Activated CD8-positive, alpha-beta memory T cell treated with anti-CD3 and anti-CD28 coated beads, Interleukin-2, amount 50 U/mL, for 24 hours (primary cell): Measurements from ENCODE around the gene COL4A1.
"Not testable (repeated sequence)": the region's sequence is repeated elsewhere in the genome, so short reads cannot be mapped to it uniquely, and the experiment has no call there.

Experiments used
- DNase-seq: peaks from one replicate; pipeline ENCODE4 v3.0.0-alpha.2; 2020; ENCODE audit errors: extremely low read depth

Gene COL4A1

GRCh38 chr13:110115591-110115990 lies 191.4 kb downstream of the COL4A1 start:
- no peak for DNase-seq

- no peak for DNase-seq
These were observed 192.6 kb downstream of the COL4A1 start for GRCh38 chr13:110114316-110114715.

DNA sequence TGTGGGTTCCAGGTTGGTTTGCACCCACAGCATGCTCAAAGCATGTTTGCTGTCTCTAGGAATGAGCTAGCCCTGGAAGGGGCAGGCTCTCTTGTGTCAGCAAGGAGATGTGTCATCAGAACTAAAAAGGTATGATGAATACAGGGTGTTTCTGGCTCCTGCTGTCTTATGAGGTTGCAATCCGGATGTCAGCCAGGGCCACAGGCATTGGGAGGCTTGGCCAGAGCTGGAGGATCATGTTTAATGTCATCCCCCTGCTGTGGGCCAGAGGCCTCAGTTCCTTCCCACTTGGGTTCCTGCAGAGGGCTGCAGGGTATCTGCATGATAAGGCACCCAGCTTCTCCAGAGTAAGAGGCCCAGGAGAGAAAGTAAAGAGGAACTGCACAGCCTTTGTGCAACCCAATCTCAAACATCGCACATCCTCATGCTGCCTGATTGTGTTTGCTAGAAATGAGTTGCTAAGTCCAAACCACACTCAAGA lies 193.6 kb downstream of the COL4A1 start:
- no peak for DNase-seq

GRCh38 chr13:110112379-110112778 lies 194.6 kb downstream of the COL4A1 start:
- DNase-seq = not testable (repeated sequence)

DNA sequence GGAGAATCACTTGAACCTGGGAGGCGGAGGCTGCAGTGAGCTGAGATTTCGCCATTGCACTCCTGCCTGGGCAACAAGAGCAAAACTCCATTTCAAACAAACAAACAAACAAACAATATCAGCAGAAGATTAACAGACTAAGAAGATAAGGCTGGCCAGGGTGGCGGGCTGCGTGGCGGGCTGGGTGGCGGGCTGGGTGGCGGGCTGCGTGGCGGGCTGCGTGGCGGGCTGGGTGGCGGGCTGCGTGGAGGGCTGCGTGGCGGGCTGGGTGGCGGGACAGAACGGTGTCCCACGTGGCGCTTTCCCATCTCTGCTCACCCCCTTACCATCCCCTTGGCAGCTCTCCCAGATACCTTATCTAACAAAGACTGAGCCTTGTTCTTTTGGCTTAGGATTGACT lies 196.2 kb downstream of the COL4A1 start:
- no peak for DNase-seq

- DNase-seq = no peak
These were observed 197.0 kb downstream of the COL4A1 start for GRCh38 chr13:110109910-110110309.

DNA sequence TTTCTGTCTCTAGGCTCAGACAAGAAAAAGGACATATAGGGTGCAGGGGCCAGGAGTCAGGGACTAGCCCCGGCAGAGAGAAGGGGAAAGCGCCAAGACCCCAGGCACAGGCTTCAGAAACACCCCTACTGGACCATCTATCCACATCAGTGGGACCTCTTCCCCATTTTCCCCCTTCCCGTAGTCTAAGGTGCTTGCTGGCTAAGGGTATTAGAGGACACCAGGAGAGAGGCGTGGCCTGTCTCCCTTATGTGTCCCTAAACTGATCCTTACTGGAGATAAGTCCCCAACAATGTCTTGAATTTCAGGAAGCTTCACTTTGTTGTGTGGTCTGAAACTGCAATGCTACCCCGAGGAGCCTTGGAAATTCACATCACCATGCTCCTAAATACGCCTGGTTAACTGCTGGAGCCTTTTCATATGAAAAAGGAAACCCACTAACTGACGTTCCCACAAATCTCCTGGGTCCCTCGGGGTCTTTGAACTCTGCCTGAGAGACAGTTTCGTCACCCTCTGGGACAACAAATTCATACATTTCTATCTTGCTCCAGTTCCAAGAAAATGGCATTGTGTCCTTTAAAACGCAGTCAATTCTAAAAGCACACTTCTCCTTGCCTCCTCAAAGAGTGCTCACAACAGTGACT lies 197.7 kb downstream of the COL4A1 start:
- DNase-seq = no peak

- DNase-seq = no peak
These were observed 198.4 kb downstream of the COL4A1 start for GRCh38 chr13:110108348-110109139.

DNA sequence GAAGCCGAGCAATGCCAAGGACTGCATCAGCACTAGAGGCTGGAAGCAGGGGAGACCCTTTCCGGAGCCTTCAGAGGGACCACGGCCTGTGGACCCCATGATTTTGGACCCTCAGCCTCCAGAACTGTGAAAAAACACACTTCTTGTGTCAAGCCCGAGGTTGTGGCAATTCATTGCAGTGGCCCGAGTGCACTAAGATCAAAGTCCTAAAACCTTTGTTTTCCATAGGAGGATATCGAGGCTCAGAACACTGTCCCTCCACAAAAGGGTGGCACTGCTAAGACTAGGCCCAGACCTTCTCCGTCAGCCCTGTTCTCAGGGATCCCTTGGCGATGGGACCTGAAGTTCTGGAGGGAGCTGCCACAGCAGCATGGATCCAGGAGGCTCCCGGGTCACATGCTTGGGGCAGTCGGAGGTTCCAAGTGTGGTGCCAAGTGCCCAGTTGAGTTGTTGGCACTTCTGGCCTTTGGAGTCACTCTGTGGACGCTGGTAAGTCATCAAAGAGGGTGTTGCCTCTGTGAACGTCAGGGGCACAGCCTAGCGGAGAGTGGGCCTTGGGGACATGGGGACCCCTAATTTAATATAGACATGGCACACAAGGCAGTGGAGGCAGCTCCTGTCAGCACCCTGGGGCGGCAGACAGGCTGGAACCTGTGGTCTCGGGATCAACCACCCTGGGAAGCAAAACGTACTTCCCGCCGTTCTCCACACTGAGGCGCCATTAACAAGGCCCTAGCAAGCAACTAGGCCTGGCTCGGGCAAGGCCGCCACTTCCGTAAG lies 199.2 kb downstream of the COL4A1 start:
- DNase-seq = no peak

DNA sequence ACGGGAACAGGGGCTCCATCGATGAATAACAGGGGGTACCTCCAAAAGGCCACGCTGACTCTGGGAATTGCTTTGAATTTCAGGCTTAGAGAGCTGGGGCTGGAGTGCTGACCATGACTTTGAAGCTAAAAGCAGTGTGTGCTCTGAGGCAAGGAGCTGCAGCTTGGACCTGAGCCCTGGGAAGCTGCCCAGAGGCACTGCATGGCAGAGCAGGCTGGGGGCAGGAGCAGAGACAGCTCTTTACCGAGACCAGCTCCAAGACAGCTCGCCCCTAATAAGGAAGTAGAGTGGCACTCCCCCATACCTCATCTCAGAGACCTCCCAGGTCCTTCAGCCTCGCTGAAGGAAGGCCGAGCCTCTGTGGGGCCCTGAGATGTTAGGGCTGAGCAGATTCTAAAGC lies 200.2 kb downstream of the COL4A1 start:
- no peak for DNase-seq

DNA sequence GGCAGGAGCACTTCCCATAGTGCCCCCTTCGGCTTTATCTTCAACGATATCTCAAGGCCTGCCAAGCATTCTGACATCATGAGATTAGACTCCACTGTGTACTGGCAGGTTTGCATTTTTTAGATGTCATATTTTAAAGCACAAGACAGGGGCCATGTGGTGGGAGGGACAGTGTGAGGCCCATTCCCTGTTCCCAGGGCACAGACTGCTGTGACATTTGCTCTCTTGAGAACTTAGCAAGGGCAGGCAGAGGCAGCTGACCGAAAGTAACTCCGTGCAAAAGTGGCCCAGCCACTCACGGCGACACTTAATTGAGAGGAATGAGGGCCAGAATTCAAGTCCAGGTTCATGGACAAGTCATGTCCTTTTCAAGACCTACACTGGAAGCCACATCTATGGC lies 201.8 kb downstream of the COL4A1 start:
- no peak for DNase-seq

- DNase-seq = no peak
These were observed 203.4 kb downstream of the COL4A1 start for GRCh38 chr13:110103534-110103933.

GRCh38 chr13:110103026-110103425 lies 203.9 kb downstream of the COL4A1 start:
- DNase-seq = no peak

DNA sequence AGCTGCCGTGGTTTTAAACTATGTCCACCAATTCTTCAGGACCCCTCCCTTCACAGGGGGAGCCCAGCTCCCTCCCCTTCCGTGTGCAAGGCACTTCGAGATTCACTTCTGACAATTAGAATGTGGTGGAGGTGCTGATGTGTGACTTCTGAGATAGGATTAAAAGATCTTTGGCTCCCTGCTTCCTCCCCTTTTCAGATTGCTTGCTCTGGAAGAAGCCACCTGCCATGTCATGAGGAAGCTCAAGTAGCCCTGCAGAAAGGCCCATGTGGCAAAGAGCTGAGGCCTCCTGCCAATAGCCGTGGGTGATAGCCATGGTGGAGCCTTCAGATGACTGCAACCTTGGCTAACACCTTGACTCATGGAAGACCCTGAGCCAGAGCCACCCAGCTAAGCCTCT lies 204.9 kb downstream of the COL4A1 start:
- DNase-seq = no peak

GRCh38 chr13:110099922-110100321 lies 207.0 kb downstream of the COL4A1 start:
- no peak for DNase-seq
